ENCODE data around the gene SPSB1. TPM values are rescaled to one million over a fixed set of nuclear protein-coding genes. Genes with fewer than 3 reads are reported as not detected.

The SPSB1 gene
- total RNA-seq, 1 experiment from 2014 or later, result 2.9 TPM

DNA sequence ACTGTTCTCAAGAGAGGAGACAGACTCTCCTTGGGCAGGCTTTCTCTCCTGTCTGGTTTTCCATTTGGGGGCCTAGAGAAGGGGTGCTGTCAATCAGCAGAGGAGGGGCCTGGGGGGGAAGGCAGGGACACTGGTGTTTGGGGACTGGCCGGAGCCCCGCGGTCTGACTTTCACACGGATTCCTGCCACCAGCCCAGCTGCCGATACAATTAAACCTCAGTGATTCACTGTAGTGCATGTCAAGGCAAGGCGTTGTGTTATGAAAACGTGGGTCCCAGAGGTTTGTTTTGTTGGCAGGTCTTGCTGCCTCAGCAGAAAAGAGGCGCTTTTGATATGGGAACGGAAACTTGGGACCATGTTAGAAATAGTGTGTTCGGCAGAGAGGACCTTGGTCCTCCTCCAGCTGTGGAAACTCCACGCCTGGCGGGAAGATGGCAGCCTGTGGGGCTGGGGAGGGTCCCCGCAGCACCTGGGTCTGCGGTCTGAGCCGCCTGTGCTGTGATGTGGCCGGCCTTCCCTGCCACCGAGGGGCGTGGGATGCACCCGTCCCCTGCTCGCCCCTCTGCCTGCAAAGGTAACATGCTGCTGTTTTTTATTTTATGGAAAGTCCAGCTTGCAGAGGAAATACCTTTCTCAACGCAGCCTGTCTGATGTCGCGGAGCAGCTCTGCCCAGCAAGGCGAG is 47.6 kb downstream of the SPSB1 start:
- H4K5ac ChIP-seq (ENCODE audit: insufficient read length, low read depth, low read length), result no peak overlapping the region
- TF ChIP-seq, protein P1, sequence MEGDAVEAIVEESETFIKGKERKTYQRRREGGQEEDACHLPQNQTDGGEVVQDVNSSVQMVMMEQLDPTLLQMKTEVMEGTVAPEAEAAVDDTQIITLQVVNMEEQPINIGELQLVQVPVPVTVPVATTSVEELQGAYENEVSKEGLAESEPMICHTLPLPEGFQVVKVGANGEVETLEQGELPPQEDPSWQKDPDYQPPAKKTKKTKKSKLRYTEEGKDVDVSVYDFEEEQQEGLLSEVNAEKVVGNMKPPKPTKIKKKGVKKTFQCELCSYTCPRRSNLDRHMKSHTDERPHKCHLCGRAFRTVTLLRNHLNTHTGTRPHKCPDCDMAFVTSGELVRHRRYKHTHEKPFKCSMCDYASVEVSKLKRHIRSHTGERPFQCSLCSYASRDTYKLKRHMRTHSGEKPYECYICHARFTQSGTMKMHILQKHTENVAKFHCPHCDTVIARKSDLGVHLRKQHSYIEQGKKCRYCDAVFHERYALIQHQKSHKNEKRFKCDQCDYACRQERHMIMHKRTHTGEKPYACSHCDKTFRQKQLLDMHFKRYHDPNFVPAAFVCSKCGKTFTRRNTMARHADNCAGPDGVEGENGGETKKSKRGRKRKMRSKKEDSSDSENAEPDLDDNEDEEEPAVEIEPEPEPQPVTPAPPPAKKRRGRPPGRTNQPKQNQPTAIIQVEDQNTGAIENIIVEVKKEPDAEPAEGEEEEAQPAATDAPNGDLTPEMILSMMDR (conservative IDR thresholded peaks at IDR 0.05), result no peak
- no peak overlapping the region for H3K9ac ChIP-seq (ENCODE audit: extremely low read depth, insufficient read length, low read length)
- Mint-ChIP-seq H3K4me3 (no peak overlapping the region), H3K9me3 (peaks cover 3 to 8% of the 10 kb centered on the region in 2 experiments; a peak in 2 of 5 replicates), H3K4me1 (peaks cover 2 to 19% of the 10 kb centered on the region in 2 experiments; a peak in 2 of 4 replicates), H3K27me3 (ENCODE audit: low read depth) (peaks cover 1% of the 10 kb centered on the region; the same call in 1 of the 2 replicates), H3K36me3 (ENCODE audit: insufficient read depth in 1 of 3, low read depth in 3 of 3) (peaks cover 0 to 8% (median 0%) of the 10 kb centered on the region in 3 experiments; a peak in 2 of 7 replicates), H3K27ac (peak overlapping the region in 2 of 3 experiments; percentile 59 to 82; a peak in 2 of 7 replicates)
- no peak overlapping the region for H4K91ac ChIP-seq (ENCODE audit: insufficient read length, low read depth, low read length)
- no peak overlapping the region for H2BK120ac ChIP-seq (ENCODE audit: low read depth, low read length, poor library complexity, severe bottlenecking)
- no peaks in the 10 kb centered on the region for H3K23me2 ChIP-seq (ENCODE audit: insufficient read length, low read depth, low read length, poor library complexity, severe bottlenecking)
- no peaks in the 10 kb centered on the region for H3K27me3 ChIP-seq (ENCODE audit: insufficient read depth, low read length)
- H3K27ac ChIP-seq (ENCODE audit: insufficient read length, low read depth, low read length), result no peak overlapping the region
- no peak overlapping the region for H4K8ac ChIP-seq (replicated peaks; ENCODE audit: insufficient read length, low read depth, low read length)
- no peak overlapping the region for H2BK12ac ChIP-seq (ENCODE audit: insufficient read length, low read depth, low read length)
- H2AK5ac ChIP-seq (ENCODE audit: insufficient read length, low read length), result no peak overlapping the region
- no peak overlapping the region for H2BK15ac ChIP-seq (ENCODE audit: low read depth, low read length)
- H3K9me3 ChIP-seq (ENCODE audit: control insufficient read depth, low read depth, low read length), result no peaks in the 10 kb centered on the region
- no peak overlapping the region for H3K4ac ChIP-seq (ENCODE audit: low read depth, low read length)
- DNase-seq, result no peak
- H3K23ac ChIP-seq (ENCODE audit: insufficient read length, low read depth, low read length), result no peak overlapping the region
- H3T11ph ChIP-seq (ENCODE audit: low read length), result no peak overlapping the region
- no peaks in the 10 kb centered on the region for H3K4me1 ChIP-seq (ENCODE audit: insufficient read depth, low read length)
- no peak overlapping the region for H2BK20ac ChIP-seq (ENCODE audit: low read depth, low read length, poor library complexity, severe bottlenecking)
- no peak overlapping the region for H3K14ac ChIP-seq (ENCODE audit: insufficient read depth, low read length)
- no peaks in the 10 kb centered on the region for H3K79me1 ChIP-seq (ENCODE audit: insufficient read depth, low read depth, low read length, poor library complexity, severe bottlenecking)
- H3K79me2 ChIP-seq (ENCODE audit: insufficient read depth, low read length), result no peaks in the 10 kb centered on the region
- no peak overlapping the region for H3K56ac ChIP-seq (ENCODE audit: insufficient read length, low read depth, low read length)
- no peak overlapping the region for H2AFZ ChIP-seq (ENCODE audit: low read length)
- no peak overlapping the region for H3K4me2 ChIP-seq (ENCODE audit: insufficient read depth, insufficient read length, low read length)
- no peak overlapping the region for H2BK5ac ChIP-seq (ENCODE audit: insufficient read length, low read length)
- no CpG with 5 or more reads among the region's 24 CpGs for WGBS (ENCODE audit: extremely low coverage, insufficient read length, low lambda C conversion rate)
- no peaks in the 10 kb centered on the region for H4K20me1 ChIP-seq (ENCODE audit: control insufficient read depth, insufficient read depth, insufficient read length)
- H3K18ac ChIP-seq (ENCODE audit: insufficient read length, low read depth, low read length), result no peak overlapping the region

Data from H9 (cell line).